Activated CD8-positive, alpha-beta memory T cell treated with anti-CD3 and anti-CD28 coated beads for 4 hours (primary cell): ENCODE results near the gene ANKMY1.

Source experiments
- DNase-seq, 2 donors: peaks; one replicate each; pipeline ENCODE4 v3.0.0-alpha.2; 2020; ENCODE audit warnings: low read depth in 2 of 2

Gene ANKMY1, protein sequence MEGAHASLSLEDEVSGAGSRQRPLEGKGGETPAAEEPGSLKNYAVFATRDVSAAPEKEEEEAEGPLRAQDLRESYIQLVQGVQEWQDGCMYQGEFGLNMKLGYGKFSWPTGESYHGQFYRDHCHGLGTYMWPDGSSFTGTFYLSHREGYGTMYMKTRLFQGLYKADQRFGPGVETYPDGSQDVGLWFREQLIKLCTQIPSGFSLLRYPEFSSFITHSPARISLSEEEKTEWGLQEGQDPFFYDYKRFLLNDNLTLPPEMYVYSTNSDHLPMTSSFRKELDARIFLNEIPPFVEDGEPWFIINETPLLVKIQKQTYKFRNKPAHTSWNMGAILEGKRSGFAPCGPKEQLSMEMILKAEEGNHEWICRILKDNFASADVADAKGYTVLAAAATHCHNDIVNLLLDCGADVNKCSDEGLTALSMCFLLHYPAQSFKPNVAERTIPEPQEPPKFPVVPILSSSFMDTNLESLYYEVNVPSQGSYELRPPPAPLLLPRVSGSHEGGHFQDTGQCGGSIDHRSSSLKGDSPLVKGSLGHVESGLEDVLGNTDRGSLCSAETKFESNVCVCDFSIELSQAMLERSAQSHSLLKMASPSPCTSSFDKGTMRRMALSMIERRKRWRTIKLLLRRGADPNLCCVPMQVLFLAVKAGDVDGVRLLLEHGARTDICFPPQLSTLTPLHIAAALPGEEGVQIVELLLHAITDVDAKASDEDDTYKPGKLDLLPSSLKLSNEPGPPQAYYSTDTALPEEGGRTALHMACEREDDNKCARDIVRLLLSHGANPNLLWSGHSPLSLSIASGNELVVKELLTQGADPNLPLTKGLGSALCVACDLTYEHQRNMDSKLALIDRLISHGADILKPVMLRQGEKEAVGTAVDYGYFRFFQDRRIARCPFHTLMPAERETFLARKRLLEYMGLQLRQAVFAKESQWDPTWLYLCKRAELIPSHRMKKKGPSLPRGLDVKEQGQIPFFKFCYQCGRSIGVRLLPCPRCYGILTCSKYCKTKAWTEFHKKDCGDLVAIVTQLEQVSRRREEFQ

GRCh38 chr2:240557808-240558207 lies at the start of gene ANKMY1:
ANKMY1 (minus strand) TSS chr2:240557988; CDS start chr2:240557335, 653 bp downstream.
- no peak for DNase-seq

DNA sequence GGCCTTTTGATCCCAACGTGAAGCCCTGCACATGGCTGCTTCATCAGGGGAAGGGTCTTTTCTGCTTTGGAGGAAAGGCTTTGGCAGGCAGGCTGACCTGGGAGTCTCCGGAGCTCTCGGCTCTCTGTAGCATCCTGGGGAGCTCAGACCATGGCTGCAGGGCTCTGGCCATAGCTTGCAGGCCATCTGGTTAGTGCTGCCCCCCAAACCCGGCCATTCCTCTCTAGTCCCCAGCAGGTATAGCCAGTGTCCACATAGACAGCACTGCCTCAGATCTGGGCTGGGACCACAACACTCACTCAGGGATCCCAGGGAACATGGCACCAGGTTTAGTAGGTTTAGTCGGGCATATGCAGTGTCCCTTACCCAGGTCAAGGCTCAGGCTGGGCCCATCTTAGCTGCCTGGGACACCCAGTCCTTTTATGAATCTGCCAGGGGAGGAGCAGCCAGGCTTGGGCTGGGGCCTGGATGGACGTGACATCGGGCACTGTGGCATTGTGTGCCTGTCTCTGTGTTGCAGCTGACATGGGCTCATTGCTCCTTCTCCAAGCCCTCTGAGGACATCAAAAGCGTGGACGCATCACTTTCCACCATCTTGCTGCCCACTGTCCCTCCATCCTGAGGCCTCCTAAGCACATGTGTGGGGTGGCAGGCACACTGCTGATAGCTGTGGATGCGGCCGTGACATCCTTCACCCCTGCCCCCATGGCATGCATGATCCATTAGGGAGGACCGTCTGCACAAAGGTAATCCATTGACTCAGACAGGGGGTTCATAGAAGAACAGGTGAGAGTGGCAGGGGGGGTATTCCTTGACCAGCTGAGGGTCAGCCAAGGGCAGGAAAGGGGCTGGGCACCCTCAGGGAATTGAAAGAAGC lies 48.3 kb upstream of the ANKMY1 start:
- DNase-seq, result no peak

GRCh38 chr2:240604939-240605716 lies 47.3 kb upstream of the ANKMY1 start:
- DNase-seq, result no peak

DNA sequence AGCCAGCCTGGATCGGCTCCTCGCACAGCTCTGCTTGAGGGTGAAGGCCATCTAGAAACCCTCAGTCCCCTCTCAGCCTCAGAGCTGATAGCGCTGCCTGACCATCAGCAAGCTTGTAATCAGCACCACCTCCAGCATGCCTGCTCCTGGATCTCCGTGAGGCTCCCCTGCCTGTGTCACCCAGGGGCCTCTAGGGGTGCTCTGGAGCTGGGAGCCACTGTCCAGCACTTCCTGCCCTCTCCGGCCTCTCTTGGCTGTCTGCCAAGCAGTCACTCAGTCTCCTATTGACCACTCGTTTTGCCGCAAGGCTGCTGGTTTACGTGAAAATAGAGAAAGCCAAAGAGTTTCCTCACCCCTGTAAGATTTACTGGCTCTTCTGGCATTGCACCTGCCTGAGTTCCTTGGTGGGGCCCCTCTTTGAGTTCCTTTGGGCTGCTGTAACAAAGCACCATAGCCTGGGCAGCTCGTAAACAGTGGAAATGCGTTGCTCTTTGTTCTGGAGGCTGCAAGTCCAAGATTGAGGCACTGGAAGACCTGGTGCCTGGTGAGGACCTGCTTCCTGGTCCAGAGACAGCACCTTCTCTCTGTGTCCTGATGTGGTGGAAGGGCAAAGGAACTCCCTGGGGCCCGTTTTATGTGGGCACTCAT lies 46.6 kb upstream of the ANKMY1 start:
- DNase-seq, result no peak

DNA sequence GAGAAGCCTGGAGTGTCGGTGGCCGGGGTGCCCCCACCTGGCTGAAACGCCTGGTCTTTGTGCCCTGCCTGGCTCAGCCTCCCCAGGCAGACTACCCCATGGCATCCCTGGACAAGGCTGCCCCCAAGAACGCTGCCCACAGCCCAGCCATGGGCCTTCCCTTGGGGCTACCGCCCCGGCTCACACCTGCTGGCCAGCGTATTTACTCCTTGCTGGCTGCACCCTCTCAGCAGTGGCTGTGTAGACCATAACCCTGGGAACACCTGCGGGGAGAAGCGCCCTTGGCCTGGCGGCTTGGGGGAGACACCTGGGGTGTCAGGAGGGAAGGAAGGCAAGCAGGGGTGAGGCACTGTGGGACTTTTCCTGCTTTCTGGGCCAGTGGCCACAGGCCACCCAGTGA lies 46.1 kb upstream of the ANKMY1 start:
- DNase-seq, result no peak

DNA sequence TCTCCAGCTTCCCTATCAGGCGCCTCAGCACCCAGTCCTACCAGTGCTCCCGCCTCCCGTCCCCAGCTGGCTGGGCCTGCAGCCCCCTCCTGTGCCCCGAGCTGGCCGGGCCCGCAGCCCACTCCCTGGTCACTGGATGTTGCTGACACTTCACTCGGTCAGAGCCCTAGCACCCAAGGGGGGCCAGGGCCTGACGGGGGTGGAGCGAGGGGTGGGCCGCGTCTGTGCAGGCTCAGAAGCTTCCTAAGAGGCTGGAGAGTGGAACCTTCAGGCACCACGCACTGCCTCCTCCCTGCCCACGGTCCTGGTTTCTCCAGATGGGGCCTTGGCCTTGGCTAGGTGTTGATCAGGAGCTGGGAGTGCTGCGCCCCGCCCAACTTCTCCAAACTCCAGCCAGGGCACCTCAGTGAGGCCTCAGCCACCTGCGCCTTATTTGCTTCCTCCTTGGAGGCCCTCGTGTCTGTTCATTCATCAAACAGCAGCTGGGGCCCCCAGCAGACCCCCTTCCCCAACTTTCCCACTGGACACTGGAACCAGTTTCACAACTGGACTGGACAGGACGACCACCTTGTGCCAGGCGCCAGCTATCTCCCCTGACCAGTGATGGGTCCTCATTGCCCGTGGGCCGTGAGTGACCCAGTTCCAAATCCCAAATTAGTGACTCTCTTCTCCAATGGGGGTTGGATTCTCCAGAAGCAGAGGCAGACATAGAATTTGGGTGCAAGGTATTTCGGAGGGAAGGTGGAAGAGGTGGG lies 45.5 kb upstream of the ANKMY1 start:
- DNase-seq, result no peak

DNA sequence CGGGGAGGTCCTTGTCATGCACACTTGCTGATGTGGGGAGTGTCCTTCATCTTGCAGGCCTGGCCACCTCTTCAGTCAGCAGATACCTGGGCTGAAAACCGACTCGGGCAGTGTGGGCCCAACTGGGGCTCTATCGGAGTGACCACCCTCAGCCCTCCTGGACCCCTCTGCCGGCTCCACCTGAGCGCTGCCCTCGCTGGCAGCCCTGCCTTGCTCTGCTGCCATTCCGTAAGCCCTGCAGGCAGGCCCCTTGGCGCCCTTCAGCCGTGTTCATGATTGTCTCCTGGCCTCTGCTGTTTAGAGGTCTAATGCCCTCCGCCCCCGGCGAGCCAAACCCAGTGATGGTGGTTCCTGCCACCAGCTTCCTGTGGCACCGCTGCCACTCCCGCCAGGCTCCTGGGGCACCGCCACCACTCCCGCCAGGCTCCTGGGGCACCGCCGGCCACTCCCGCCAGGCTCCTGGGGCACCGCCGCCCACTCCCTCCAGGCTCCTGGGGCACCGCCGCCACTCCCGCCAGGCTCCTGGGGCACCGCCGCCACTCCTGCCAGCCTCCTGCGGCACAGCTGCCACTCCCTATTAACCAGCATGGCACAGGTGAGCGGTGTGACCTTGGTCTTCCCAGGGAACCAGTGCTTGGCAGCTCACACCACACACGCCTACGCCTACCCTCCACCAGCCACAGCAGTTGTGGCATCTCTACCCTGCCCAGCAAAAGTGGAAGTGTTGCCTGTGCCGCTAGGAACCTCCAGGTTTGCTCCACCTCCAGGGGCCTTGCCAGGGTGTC lies 44.7 kb upstream of the ANKMY1 start:
- DNase-seq, result no peak

- DNase-seq, result no peak
Observed at GRCh38 chr2:240601831-240602160, 44.0 kb upstream of the ANKMY1 start.

DNA sequence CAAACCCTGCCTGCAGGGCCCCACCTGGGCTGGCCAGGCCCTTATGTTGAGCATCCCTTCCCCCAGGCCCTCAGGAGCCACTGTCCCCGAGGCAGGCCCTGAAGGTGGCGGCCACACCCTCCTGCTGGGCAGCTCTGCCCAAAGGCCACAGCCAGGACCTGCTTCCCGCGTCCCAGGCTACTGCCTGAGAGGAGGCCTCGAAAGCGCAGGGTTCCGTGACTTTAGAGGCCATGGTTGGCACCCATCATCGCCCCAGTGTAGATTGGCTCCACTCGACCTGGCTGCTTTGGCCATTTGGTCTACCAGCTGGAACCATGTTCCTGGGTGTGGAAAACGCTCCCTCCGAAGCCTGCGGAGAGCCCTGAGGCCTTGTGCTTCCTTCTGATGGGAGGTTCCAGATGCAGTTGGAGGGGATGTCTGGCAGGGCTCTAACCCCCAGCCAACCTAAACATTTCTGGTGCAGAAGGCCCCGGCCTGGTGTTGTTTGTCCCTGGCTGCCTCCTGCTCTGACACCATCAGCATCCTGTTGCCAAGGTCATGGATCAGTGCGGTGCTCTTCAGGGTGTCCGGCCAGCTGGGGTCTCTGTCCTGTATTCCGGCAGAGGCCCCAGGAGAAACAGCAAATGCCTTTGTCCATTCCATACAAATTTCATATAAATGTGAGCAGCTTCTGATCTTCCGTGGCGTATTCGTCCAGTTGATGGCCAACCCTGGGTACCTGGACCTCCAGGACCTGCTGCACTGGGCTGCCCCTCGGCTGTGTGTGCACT lies 43.5 kb upstream of the ANKMY1 start:
- DNase-seq, result no peak

DNA sequence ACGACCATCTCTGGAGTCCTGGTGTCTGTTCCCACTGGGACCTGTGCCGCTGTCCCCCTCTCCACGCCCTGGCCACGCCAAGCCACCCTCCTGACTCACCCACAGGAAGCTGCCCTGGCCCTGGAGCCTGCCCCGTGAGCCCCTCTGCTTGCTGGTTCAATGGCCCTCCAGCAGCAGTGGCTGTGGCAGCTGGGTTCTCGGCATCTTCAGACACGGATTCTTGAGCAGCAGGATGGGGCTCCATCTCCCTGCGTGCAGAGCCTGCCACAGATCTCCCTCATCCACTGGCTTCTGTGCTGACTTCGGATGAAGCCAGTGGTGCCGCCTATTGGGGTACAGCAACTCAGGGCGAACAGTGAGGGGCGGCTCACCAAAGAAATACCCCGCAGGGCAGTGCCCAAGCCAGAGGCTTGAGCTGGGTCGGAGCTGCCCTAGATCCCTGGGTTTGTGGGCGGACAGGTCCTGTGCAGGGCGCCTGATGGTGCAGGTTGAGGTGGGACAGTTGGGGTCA lies 42.7 kb upstream of the ANKMY1 start:
- DNase-seq, result no peak

DNA sequence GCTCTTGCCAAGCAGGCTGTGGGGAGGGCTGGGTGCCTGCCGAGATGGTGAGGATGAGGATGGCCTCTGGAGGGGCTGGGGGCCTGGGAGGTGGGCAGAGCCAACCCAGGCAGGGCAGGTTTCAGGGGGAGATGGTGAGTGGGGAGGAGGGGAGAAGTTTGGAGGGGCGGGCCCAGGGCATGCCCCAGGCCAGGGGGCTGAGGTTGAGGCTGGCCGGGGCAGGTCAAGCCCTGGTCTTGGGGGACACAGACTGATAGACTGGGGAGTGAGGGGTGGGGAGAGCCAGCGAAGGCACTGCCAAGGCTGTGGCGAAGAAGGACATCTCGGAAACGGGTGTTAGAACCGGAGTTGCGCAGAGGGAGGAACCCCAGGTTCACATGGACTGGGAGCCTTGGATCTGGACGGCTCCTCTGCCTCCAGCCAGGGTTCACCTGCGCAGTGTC lies 41.4 kb upstream of the ANKMY1 start:
- DNase-seq, result no peak

GRCh38 chr2:240598311-240598911 lies 40.6 kb upstream of the ANKMY1 start:
- no peak for DNase-seq

- DNase-seq, result no peak
Observed at GRCh38 chr2:240597419-240598181, 39.8 kb upstream of the ANKMY1 start.

DNA sequence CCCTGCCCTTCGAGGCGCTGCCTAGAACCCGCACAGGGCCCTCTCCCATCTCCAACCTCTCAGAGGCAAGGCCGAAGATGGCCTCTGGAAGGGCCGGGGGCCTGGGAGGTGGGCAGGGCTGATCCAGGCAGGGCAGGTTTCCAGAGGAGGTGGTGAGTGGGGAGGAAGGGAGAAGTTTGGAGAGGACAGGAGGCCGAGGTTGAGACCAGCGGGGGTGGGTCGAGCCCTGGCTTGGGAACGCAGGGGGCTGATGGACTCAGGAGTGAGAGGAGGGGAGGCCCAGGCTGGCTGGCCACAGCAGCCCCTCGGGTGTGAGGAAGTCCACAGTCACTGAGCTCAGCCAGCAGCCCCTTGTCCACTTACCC lies 39.2 kb upstream of the ANKMY1 start:
- DNase-seq, result no peak

DNA sequence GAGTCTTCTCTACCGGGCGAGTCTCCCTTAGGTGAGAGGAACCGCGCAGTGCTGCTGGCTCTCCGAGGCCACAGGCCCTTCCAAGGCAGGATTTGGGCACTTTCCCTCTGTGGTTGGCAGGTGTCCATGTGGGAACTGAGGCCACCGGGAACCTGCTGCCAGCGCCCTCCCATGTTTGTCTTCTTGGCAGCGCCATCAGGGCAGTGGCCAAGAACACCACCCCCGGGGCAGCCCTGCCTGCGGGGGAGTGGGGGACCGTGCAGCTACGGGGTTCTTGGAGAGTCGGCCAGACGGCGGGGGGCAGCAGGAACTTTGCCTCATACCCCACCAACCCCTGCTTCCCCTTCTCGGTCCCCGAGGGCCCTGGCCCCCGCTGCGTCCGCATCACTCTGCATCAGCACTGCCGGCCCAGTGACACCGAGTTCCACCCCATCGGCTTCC lies 38.7 kb upstream of the ANKMY1 start:
- no peak for DNase-seq

GRCh38 chr2:240596080-240596460 lies 38.3 kb upstream of the ANKMY1 start:
- no peak for DNase-seq
